AG04450 (cell line): ENCODE data around the gene LCN15. TPM values are rescaled to one million over a fixed set of nuclear protein-coding genes. Genes with fewer than 3 reads are reported as not detected.

Experiments
- CTCF ChIA-PET: fragments of 300-600, 350-600 bp; formaldehyde crosslinking; extraction: SDS; loops from one replicate; lab custom pipeline; 2022; ENCODE audit warnings: antibody characterized with exemption, inconsistent platforms; lab: Charles Lee
- POLR2A ChIA-PET: fragments of 350-600 bp; formaldehyde crosslinking; extraction: SDS; loops from one replicate; lab custom pipeline; 2021; ENCODE audit warnings: antibody characterized with exemption, inconsistent platforms; lab: Yijun Ruan, JAX
- DNase-seq: peaks from one replicate; pipeline ENCODE4 v3.0.0-alpha.2; 2011; ENCODE audit warnings: low read depth, low spot score
- H3K27ac ChIP-seq: one replicate; pipeline ENCODE4 v1.5.1; 2012; ENCODE audit warnings: low read depth, low read length, control low read depth
- H3K27me3 ChIP-seq: one replicate; pipeline ENCODE4 v1.6.0; 2012; ENCODE audit warnings: low read length; ENCODE audit not compliant: control insufficient read depth, insufficient read depth
- H3K4me3 ChIP-seq: 2 replicates; pipeline ENCODE4 v1.5.1; 2011; ENCODE audit warnings: mild to moderate bottlenecking, low read depth, low read length, control low read depth
- H3K9me3 ChIP-seq: 2 replicates; pipeline ENCODE4 v1.5.1; 2012; ENCODE audit warnings: low read length; ENCODE audit not compliant: control insufficient read depth, insufficient read depth
- CTCF ChIP-seq: IDR thresholded peaks from 2 replicates; pipeline ENCODE4 v1.5.1; 2011; ENCODE audit warnings: low read depth, low read length, control low read depth, inconsistent platforms
- polyA plus RNA-seq: library from polyadenylated mRNA; depleted of rRNA; stranded (reverse); fragments of >200 nt; gene quantifications from 2 replicates; pipeline ENCODE4 v1.2.3, GENCODE V29; 2011

LCN15 gene
- polyA plus RNA-seq, 1 experiment: not detected

GRCh38 chr9:136754626-136755301 lies 9.6 kb downstream of the LCN15 start:
- Histone ChIP-seq H3K27me3 (peaks cover 19% of the 10 kb centered on the region), H3K27ac (no peak overlapping the region), H3K4me3 (no peak overlapping the region), H3K9me3 (peaks cover 45% of the 10 kb centered on the region)
- ChIA-PET POLR2A (interaction anchor here (0.6 kb wide), 1 partner anchor 455 kb away, joined by 3 read pairs; no protein-coding TSS in a partner anchor), CTCF (no interaction called here)
- DNase-seq: no peak
- no peak for TF ChIP-seq CTCF

- CTCF ChIA-PET: no interaction called here
These were observed 10.2 kb downstream of the LCN15 start for GRCh38 chr9:136754059-136754572.

GRCh38 chr9:136753371-136754058 lies 10.8 kb downstream of the LCN15 start:
- Histone ChIP-seq H3K9me3 (peaks cover 45% of the 10 kb centered on the region), H3K27ac (no peak overlapping the region), H3K4me3 (no peak overlapping the region), H3K27me3 (peaks cover 23% of the 10 kb centered on the region)
- no peak for DNase-seq
- ChIA-PET CTCF (no interaction called here), POLR2A (no interaction called here)
- TF ChIP-seq CTCF: no peak

More at GRCh38 chr9:136754059-136754572, 10.2 kb downstream of the LCN15 start:
- H3K27me3 ChIP-seq: peaks cover 19% of the 10 kb centered on the region
- no peak overlapping the region for H3K27ac ChIP-seq
- DNase-seq: no peak
- H3K4me3 ChIP-seq: no peak overlapping the region
- TF ChIP-seq CTCF: no peak
- peaks cover 45% of the 10 kb centered on the region for H3K9me3 ChIP-seq
- POLR2A ChIA-PET: no interaction called here

GRCh38 chr9:136751814-136752213 lies 12.5 kb downstream of the LCN15 start:
- Histone ChIP-seq H3K27me3 (peaks cover 23% of the 10 kb centered on the region), H3K27ac (no peak overlapping the region), H3K9me3 (peaks cover 37% of the 10 kb centered on the region), H3K4me3 (no peak overlapping the region)
- POLR2A ChIA-PET: no interaction called here
- CTCF ChIA-PET: interaction anchor here (1.0 kb wide), 1 partner anchor 8 kb away, joined by 3 read pairs; no protein-coding TSS in a partner anchor
- no peak for DNase-seq
- no peak for TF ChIP-seq CTCF

GRCh38 chr9:136751244-136751643 lies 13.1 kb downstream of the LCN15 start:
- peaks cover 31% of the 10 kb centered on the region for H3K9me3 ChIP-seq
- DNase-seq: no peak
- H3K4me3 ChIP-seq: no peak overlapping the region
- no peak overlapping the region for H3K27ac ChIP-seq
- no peak for TF ChIP-seq CTCF
- ChIA-PET CTCF (interaction anchor here (1.0 kb wide), 1 partner anchor 9 kb away, joined by 3 read pairs; no protein-coding TSS in a partner anchor), POLR2A (no interaction called here)
- peaks cover 28% of the 10 kb centered on the region for H3K27me3 ChIP-seq
